IMR-90 (cell line): ENCODE measurements around the gene TMEM95. TPM values are rescaled to one million over a fixed set of nuclear protein-coding genes. Genes with fewer than 3 reads are reported as not detected.

ENCODE experiments used
- ATAC-seq: fragments of 200-7000 bp; cut with Tn5 transposase; 2 replicates; pipeline ENCODE4 v1.9.1; 2020; ENCODE audit warnings: low read depth, mild to moderate bottlenecking, moderate library complexity
- BruUV-seq: library from RNA; stranded (reverse); fragments of 400-500 nt; replicated peaks from 2 replicates; lab custom pipeline; 2021; lab: Mats Ljungman, UMichigan
- CTCF ChIA-PET: fragments of 300-600 bp; formaldehyde crosslinking; extraction: SDS; loops from one replicate; lab custom pipeline; 2021; ENCODE audit warnings: antibody characterized with exemption; lab: Yijun Ruan, JAX
- POLR2A ChIA-PET: fragments of 300-600 bp; sonication (Branson Sonifier 250); formaldehyde crosslinking; loops from one replicate; lab custom pipeline; 2022; ENCODE audit warnings: antibody characterized with exemption; ENCODE audit not compliant: unreplicated experiment; lab: Charles Lee
- DNase-seq: peaks from one replicate; pipeline ENCODE4 v3.0.0; 2013
- H2AFZ ChIP-seq: replicated peaks from 2 replicates; pipeline ENCODE3; 2013; ENCODE audit warnings: low read length, mild to moderate bottlenecking; ENCODE audit not compliant: poor library complexity
- H2AK5ac ChIP-seq: 2 replicates; pipeline ENCODE4 v1.6.1; 2013; ENCODE audit warnings: low read depth, low read length, inconsistent platforms
- H2AK9ac ChIP-seq: replicated peaks from 2 replicates; pipeline ENCODE3; 2013; ENCODE audit warnings: mild to moderate bottlenecking, low read depth, low read length, moderate library complexity; ENCODE audit not compliant: poor library complexity
- H2BK120ac ChIP-seq: 2 replicates; pipeline ENCODE4 v1.6.1; 2013; ENCODE audit warnings: low read depth, low read length, inconsistent platforms
- H2BK15ac ChIP-seq: 3 replicates; pipeline ENCODE4 v1.6.1; 2013; ENCODE audit warnings: low read depth, low read length, inconsistent platforms
- H2BK20ac ChIP-seq: 2 replicates; pipeline ENCODE4 v1.6.1; 2013; ENCODE audit warnings: low read depth, mild to moderate bottlenecking, inconsistent platforms, low read length, moderate library complexity
- H2BK5ac ChIP-seq: 2 replicates; pipeline ENCODE4 v1.6.1; 2013; ENCODE audit warnings: mild to moderate bottlenecking, low read depth, low read length, inconsistent platforms; ENCODE audit not compliant: poor library complexity, severe bottlenecking
- H3K14ac ChIP-seq: replicated peaks from 2 replicates; pipeline ENCODE4 v1.6.1; 2013; ENCODE audit warnings: low read depth, low read length, inconsistent platforms
- H3K18ac ChIP-seq: 2 replicates; pipeline ENCODE4 v1.6.1; 2013; ENCODE audit warnings: low read depth, low read length, control low read depth
- H3K23ac ChIP-seq: 2 replicates; pipeline ENCODE4 v1.6.1; 2013; ENCODE audit warnings: low read depth, low read length, inconsistent platforms
- H3K27ac ChIP-seq: 2 replicates; pipeline ENCODE4 v1.5.1; 2013; ENCODE audit warnings: mild to moderate bottlenecking, control low read depth, low read length; ENCODE audit not compliant: insufficient read depth
- H3K27me3 ChIP-seq: 2 replicates; pipeline ENCODE4 v1.6.1; 2013; ENCODE audit warnings: low read length; ENCODE audit not compliant: control insufficient read depth, insufficient read depth
- H3K36me3 ChIP-seq: 2 replicates; pipeline ENCODE4 v1.6.1; 2013; ENCODE audit warnings: low read length, mixed read lengths; ENCODE audit not compliant: control insufficient read depth, insufficient read depth
- H3K4ac ChIP-seq: 2 replicates; pipeline ENCODE4 v1.6.1; 2013; ENCODE audit warnings: low read depth, low read length, inconsistent platforms
- H3K4me1 ChIP-seq: 2 replicates; pipeline ENCODE4 v1.6.1; 2013; ENCODE audit warnings: low read length, mixed read lengths; ENCODE audit not compliant: control insufficient read depth, insufficient read depth
- H3K4me2 ChIP-seq: 2 replicates; pipeline ENCODE4 v1.6.1; 2013; ENCODE audit warnings: low read depth, mild to moderate bottlenecking, control low read depth, low read length, moderate library complexity
- H3K4me3 ChIP-seq: 2 replicates; pipeline ENCODE4 v1.5.1; 2013; ENCODE audit warnings: low read depth, mild to moderate bottlenecking, control low read depth, low read length, moderate library complexity; ENCODE audit not compliant: insufficient read depth
- H3K56ac ChIP-seq: 2 replicates; pipeline ENCODE4 v1.6.1; 2013; ENCODE audit warnings: low read length, inconsistent platforms; ENCODE audit not compliant: insufficient read depth; ENCODE audit errors: extremely low read depth
- H3K79me1 ChIP-seq, 2 experiments: 2 replicates each; pipeline ENCODE4 v1.6.1; 2013; ENCODE audit warnings: low read length in 2 of 2, inconsistent platforms in 1 of 2, low read depth in 1 of 2
- H3K9ac ChIP-seq: 2 replicates; pipeline ENCODE4 v1.6.1; 2013; ENCODE audit warnings: low read depth, low read length, control low read depth
- H3K9me1 ChIP-seq: 2 replicates; pipeline ENCODE4 v1.6.1; 2013; ENCODE audit warnings: low read length, inconsistent platforms; ENCODE audit not compliant: insufficient read depth
- H3K9me3 ChIP-seq: 2 replicates; pipeline ENCODE4 v1.6.1; 2013; ENCODE audit warnings: low read length; ENCODE audit not compliant: control insufficient read depth, insufficient read depth
- H4K20me1 ChIP-seq: 2 replicates; pipeline ENCODE4 v1.6.1; 2013; ENCODE audit warnings: low read length, inconsistent platforms; ENCODE audit not compliant: insufficient read depth
- H4K5ac ChIP-seq: 2 replicates; pipeline ENCODE4 v1.6.1; 2013; ENCODE audit warnings: mild to moderate bottlenecking, low read depth, low read length, control low read depth
- H4K8ac ChIP-seq, 2 experiments: 2 replicates each; pipeline ENCODE4 v1.6.1; 2013; ENCODE audit warnings: low read depth in 2 of 2, low read length in 2 of 2, control low read depth in 1 of 2, inconsistent platforms in 1 of 2
- H4K91ac ChIP-seq: 2 replicates; pipeline ENCODE4 v1.6.1; 2013; ENCODE audit warnings: low read depth, low read length, inconsistent platforms; ENCODE audit not compliant: insufficient read depth
- CEBPB ChIP-seq: IDR thresholded peaks from 2 replicates; pipeline ENCODE4 v1.6.1; 2012; ENCODE audit warnings: low read depth, low read length, improper control_type of control experiment
- ELK1 ChIP-seq: fragments of 150-350 bp; IDR thresholded peaks from 2 replicates; pipeline ENCODE4 v1.6.1; 2016; ENCODE audit warnings: low read depth, mild to moderate bottlenecking, low read length, moderate library complexity, borderline replicate concordance
- FOS ChIP-seq: fragments of 150-350 bp; IDR thresholded peaks from 2 replicates; pipeline ENCODE4 v1.6.1; 2016; ENCODE audit warnings: low read depth, low read length
- MAFK ChIP-seq: IDR thresholded peaks from 2 replicates; pipeline ENCODE4 v1.6.1; 2012; ENCODE audit warnings: low read depth, low read length, improper control_type of control experiment
- MAZ ChIP-seq: IDR thresholded peaks from 2 replicates; pipeline ENCODE4 v1.6.1; 2012; ENCODE audit warnings: low read depth, mild to moderate bottlenecking, low read length, improper control_type of control experiment, moderate library complexity, borderline replicate concordance
- RCOR1 ChIP-seq: IDR thresholded peaks from 2 replicates; pipeline ENCODE4 v1.6.1; 2012; ENCODE audit warnings: mild to moderate bottlenecking, low read length, improper control_type of control experiment; ENCODE audit not compliant: insufficient replicate concordance
- WGBS, 2 experiments: methylation state at CpG; one replicate each; pipeline versions ENCODE4 v1.1.5 to v1.1.7; 2013; ENCODE audit warnings: missing lambda C conversion rate in 2 of 2; ENCODE audit not compliant: insufficient read length in 1 of 2; ENCODE audit errors: extremely low coverage in 2 of 2; 5-methylcytosine and 5-hydroxymethylcytosine counted together
- dilution Hi-C: fragments of 300-500 bp; cut with HindIII; formaldehyde crosslinking; loops from one replicate; pipeline ENCODE4 v1.14.3; 2018; ENCODE audit warnings: low sequenced_read_pairs; ENCODE audit not compliant: unreplicated experiment
- in situ Hi-C: fragments of 300-500 bp; cut with MboI; formaldehyde crosslinking; loops from 3 replicates; pipeline ENCODE4 v1.14.3; 2019; ENCODE audit warnings: low sequenced_read_pairs, inconsistent platforms, mixed read lengths
- intact Hi-C: fragments of 100-400 bp; cut with micrococcal nuclease; formaldehyde crosslinking; loops from 2 replicates; pipeline ENCODE4 v1.10.0; 2022
- polyA plus RNA-seq, 3 experiments: library from polyadenylated mRNA; depleted of rRNA; stranded (reverse); fragments of >200 nt; gene quantifications; 2 replicates each; pipeline ENCODE4 v1.2.3, GENCODE V29; 2012; ENCODE audit warnings: low replicate concordance in 1 of 3
- total RNA-seq: library from RNA; depleted of rRNA; stranded (reverse); fragments of >200 nt; gene quantifications from 2 replicates; pipeline ENCODE4 v1.2.3, GENCODE V29; 2012

The TMEM95 gene
- total and polyA plus RNA-seq, 2 of the 4 experiments (the other 2 are of a cell fraction): not detected

GRCh38 chr17:7370853-7371252 is 15.9 kb downstream of the TMEM95 start:
- no peak overlapping the region for H3K18ac ChIP-seq
- peaks cover 2% of the 10 kb centered on the region; the same call in 1 of the 2 replicates for H3K9me3 ChIP-seq
- no peak overlapping the region for H4K91ac ChIP-seq
- intact Hi-C loops (no loop called here), dilution Hi-C loops (no loop called here), in situ Hi-C loops (no loop called here)
- H4K5ac ChIP-seq: no peak overlapping the region
- no peak overlapping the region for H2BK120ac ChIP-seq
- ATAC-seq: no peak
- no peaks in the 10 kb centered on the region for H3K9me1 ChIP-seq
- H3K27ac ChIP-seq: no peak overlapping the region
- H4K20me1 ChIP-seq: no peaks in the 10 kb centered on the region
- H3K4me2 ChIP-seq: no peak overlapping the region
- H3K56ac ChIP-seq: no peak overlapping the region
- DNase-seq: no peak
- H2BK5ac ChIP-seq: no peak overlapping the region
- peaks cover 24% of the 10 kb centered on the region for H3K27me3 ChIP-seq
- WGBS, 2 experiments: 100% methylated on average over 1 of the region's 4 CpGs; no CpG with 5 or more reads in 1 of the 2 experiments
- POLR2A ChIA-PET: no interaction called here
- H2BK15ac ChIP-seq: no peak overlapping the region
- no peaks in the 10 kb centered on the region for H3K79me1 ChIP-seq
- no peak overlapping the region for H2AK5ac ChIP-seq
- H4K8ac ChIP-seq: no peak overlapping the region
- no peak overlapping the region for H2AK9ac ChIP-seq
- TF ChIP-seq FOS: no peak
- TF ChIP-seq CEBPB: no peak
- no peak for TF ChIP-seq MAZ
- TF ChIP-seq MAFK: no peak
- TF ChIP-seq RCOR1: no peak
- TF ChIP-seq ELK1: no peak
- no peak overlapping the region for H2AFZ ChIP-seq
- H2BK20ac ChIP-seq: no peak overlapping the region
- H3K36me3 ChIP-seq: no peaks in the 10 kb centered on the region
- no peak overlapping the region for H3K4me3 ChIP-seq
- H3K4me1 ChIP-seq: no peaks in the 10 kb centered on the region
- BruUV-seq: no TSS peak
- CTCF ChIA-PET: interaction anchor here (1.7 kb wide), 1 partner anchor 15 kb away, joined by 4 read pairs; no protein-coding TSS in a partner anchor
- H3K14ac ChIP-seq: no peak overlapping the region
- H3K4ac ChIP-seq: no peak overlapping the region
- no peak overlapping the region for H3K9ac ChIP-seq
- no peak overlapping the region for H3K23ac ChIP-seq
